Activated naive CD4-positive, alpha-beta T cell treated with anti-CD3 and anti-CD28 coated beads, Interleukin-2, amount 50 U/mL, for 24 hours (primary cell): Measurements from ENCODE around the gene NR6A1.

Source experiments
- H3K27ac Mint-ChIP-seq: one replicate; pipeline ENCODE4 v1.8.0; 2021; ENCODE audit warnings: mild to moderate bottlenecking, mixed read lengths
- H3K27me3 Mint-ChIP-seq: one replicate; pipeline ENCODE4 v1.8.0; 2021; ENCODE audit warnings: mixed read lengths
- H3K36me3 Mint-ChIP-seq: one replicate; pipeline ENCODE4 v1.8.0; 2021; ENCODE audit warnings: mixed read lengths
- H3K4me1 Mint-ChIP-seq: one replicate; pipeline ENCODE4 v1.8.0; 2021; ENCODE audit warnings: mixed read lengths
- H3K4me3 Mint-ChIP-seq: one replicate; pipeline ENCODE4 v1.8.0; 2021; ENCODE audit warnings: mild to moderate bottlenecking, mixed read lengths
- H3K9me3 Mint-ChIP-seq: one replicate; pipeline ENCODE4 v1.8.0; 2021; ENCODE audit warnings: mixed read lengths

The NR6A1 gene

GRCh38 chr9:124801356-124801755, 30.2 kb upstream of the NR6A1 start:
- no peaks in the 10 kb centered on the region for H3K4me1 Mint-ChIP-seq
- H3K36me3 Mint-ChIP-seq: no peaks in the 10 kb centered on the region
- no peaks in the 10 kb centered on the region for H3K9me3 Mint-ChIP-seq
- peaks cover 2% of the 10 kb centered on the region for H3K27me3 Mint-ChIP-seq
- no peak overlapping the region for H3K4me3 Mint-ChIP-seq
- no peak overlapping the region for H3K27ac Mint-ChIP-seq

- H3K4me1 Mint-ChIP-seq: no peaks in the 10 kb centered on the region
- H3K36me3 Mint-ChIP-seq: no peaks in the 10 kb centered on the region
- H3K4me3 Mint-ChIP-seq: no peak overlapping the region
- H3K27ac Mint-ChIP-seq: no peak overlapping the region
- H3K27me3 Mint-ChIP-seq: peaks cover 2% of the 10 kb centered on the region
- no peaks in the 10 kb centered on the region for H3K9me3 Mint-ChIP-seq
These were observed 29.5 kb upstream of the NR6A1 start for GRCh38 chr9:124800306-124801259.

- H3K36me3 Mint-ChIP-seq: no peaks in the 10 kb centered on the region
- H3K9me3 Mint-ChIP-seq: no peaks in the 10 kb centered on the region
- H3K27ac Mint-ChIP-seq: no peak overlapping the region
- H3K4me3 Mint-ChIP-seq: no peak overlapping the region
- H3K27me3 Mint-ChIP-seq: peaks cover 2% of the 10 kb centered on the region
- H3K4me1 Mint-ChIP-seq: no peaks in the 10 kb centered on the region
These were observed 28.3 kb upstream of the NR6A1 start for GRCh38 chr9:124799274-124800006.

- Mint-ChIP-seq H3K27me3 (peaks cover 3% of the 10 kb centered on the region), H3K27ac (no peak overlapping the region), H3K4me1 (no peaks in the 10 kb centered on the region), H3K36me3 (no peaks in the 10 kb centered on the region), H3K9me3 (no peaks in the 10 kb centered on the region), H3K4me3 (no peak overlapping the region)
These were observed 26.4 kb upstream of the NR6A1 start for GRCh38 chr9:124797343-124798103.

- peaks cover 3% of the 10 kb centered on the region for H3K27me3 Mint-ChIP-seq
- no peaks in the 10 kb centered on the region for H3K4me1 Mint-ChIP-seq
- H3K36me3 Mint-ChIP-seq: no peaks in the 10 kb centered on the region
- H3K27ac Mint-ChIP-seq: no peak overlapping the region
- no peak overlapping the region for H3K4me3 Mint-ChIP-seq
- no peaks in the 10 kb centered on the region for H3K9me3 Mint-ChIP-seq
These were observed 24.8 kb upstream of the NR6A1 start for GRCh38 chr9:124795881-124796431.

GRCh38 chr9:124794902-124795491, 23.9 kb upstream of the NR6A1 start:
- H3K4me3 Mint-ChIP-seq: no peak overlapping the region

GRCh38 chr9:124793015-124793541, 22.0 kb upstream of the NR6A1 start:
- H3K4me3 Mint-ChIP-seq: no peak overlapping the region
- peaks cover 1% of the 10 kb centered on the region for H3K27me3 Mint-ChIP-seq
- H3K9me3 Mint-ChIP-seq: no peaks in the 10 kb centered on the region
- H3K4me1 Mint-ChIP-seq: no peaks in the 10 kb centered on the region
- H3K27ac Mint-ChIP-seq: no peak overlapping the region
- H3K36me3 Mint-ChIP-seq: no peaks in the 10 kb centered on the region

More at GRCh38 chr9:124794902-124795491, 23.9 kb upstream of the NR6A1 start:
- Mint-ChIP-seq H3K9me3 (no peaks in the 10 kb centered on the region), H3K36me3 (no peaks in the 10 kb centered on the region), H3K27ac (no peak overlapping the region), H3K4me1 (no peaks in the 10 kb centered on the region), H3K27me3 (peaks cover 3% of the 10 kb centered on the region)

- no peaks in the 10 kb centered on the region for H3K36me3 Mint-ChIP-seq
- H3K4me3 Mint-ChIP-seq: no peak overlapping the region
- no peaks in the 10 kb centered on the region for H3K9me3 Mint-ChIP-seq
- H3K27me3 Mint-ChIP-seq: peaks cover 1% of the 10 kb centered on the region
- H3K27ac Mint-ChIP-seq: no peak overlapping the region
- H3K4me1 Mint-ChIP-seq: no peaks in the 10 kb centered on the region
These were observed 21.3 kb upstream of the NR6A1 start for GRCh38 chr9:124792257-124793014.

GRCh38 chr9:124790801-124791505, 19.8 kb upstream of the NR6A1 start:
- Mint-ChIP-seq H3K27me3 (peaks cover 1% of the 10 kb centered on the region), H3K9me3 (no peaks in the 10 kb centered on the region), H3K27ac (no peak overlapping the region), H3K4me1 (no peaks in the 10 kb centered on the region), H3K36me3 (no peaks in the 10 kb centered on the region), H3K4me3 (no peak overlapping the region)

- Mint-ChIP-seq H3K9me3 (no peaks in the 10 kb centered on the region), H3K4me3 (no peak overlapping the region)
These were observed 19.2 kb upstream of the NR6A1 start for GRCh38 chr9:124790301-124790700.

GRCh38 chr9:124789531-124789930, 18.4 kb upstream of the NR6A1 start:
- Mint-ChIP-seq H3K4me1 (no peaks in the 10 kb centered on the region), H3K27me3 (peaks cover 1% of the 10 kb centered on the region), H3K36me3 (no peaks in the 10 kb centered on the region), H3K4me3 (no peak overlapping the region), H3K27ac (no peak overlapping the region), H3K9me3 (no peaks in the 10 kb centered on the region)

More at GRCh38 chr9:124790301-124790700, 19.2 kb upstream of the NR6A1 start:
- H3K27ac Mint-ChIP-seq: no peak overlapping the region
- no peaks in the 10 kb centered on the region for H3K4me1 Mint-ChIP-seq
- no peaks in the 10 kb centered on the region for H3K36me3 Mint-ChIP-seq
- H3K27me3 Mint-ChIP-seq: peaks cover 1% of the 10 kb centered on the region

GRCh38 chr9:124788542-124789217, 17.6 kb upstream of the NR6A1 start:
- Mint-ChIP-seq H3K9me3 (no peaks in the 10 kb centered on the region), H3K4me1 (no peaks in the 10 kb centered on the region), H3K4me3 (no peak overlapping the region), H3K27me3 (no peaks in the 10 kb centered on the region), H3K27ac (no peak overlapping the region), H3K36me3 (no peaks in the 10 kb centered on the region)

GRCh38 chr9:124786881-124787573, 15.9 kb upstream of the NR6A1 start:
- H3K36me3 Mint-ChIP-seq: no peaks in the 10 kb centered on the region
- no peaks in the 10 kb centered on the region for H3K27me3 Mint-ChIP-seq
- H3K4me1 Mint-ChIP-seq: no peaks in the 10 kb centered on the region

More at GRCh38 chr9:124786881-124787573, 15.9 kb upstream of the NR6A1 start:
- Mint-ChIP-seq H3K27ac (no peak overlapping the region), H3K9me3 (no peaks in the 10 kb centered on the region), H3K4me3 (no peak overlapping the region)
